ENCODE results near the gene SLMAP.

- TF ChIP-seq POLR2A (IDR thresholded peaks at IDR 0.05) (no peak), CTCF (IDR thresholded peaks at IDR 0.05) (no peak)
Measured at GRCh38 chr3:57851304-57851703, 95.2 kb downstream of the SLMAP start.

Data from upper lobe of left lung (tissue), 4 donors.